Panc1 (cell line): ENCODE results near the gene MLEC.

Experiments
- CTCF ChIP-seq: fragments of 450-650 bp; IDR thresholded peaks from 2 replicates; pipeline ENCODE4 v1.5.1; 2017; ENCODE audit warnings: mild to moderate bottlenecking
- POLR2AphosphoS5 ChIP-seq: IDR thresholded peaks from 2 replicates; pipeline ENCODE4 v1.6.1; 2012; ENCODE audit warnings: mild to moderate bottlenecking, low read depth, low read length, moderate library complexity
- TCF7L2 ChIP-seq: IDR thresholded peaks from 2 replicates; pipeline ENCODE4 v1.6.1; 2011; ENCODE audit warnings: mild to moderate bottlenecking, low read depth, low read length, inconsistent platforms
- TF ChIP-seq, protein P1 (sequence below), 2 experiments: IDR thresholded peaks; 2 replicates each; pipeline ENCODE4 v1.6.1; 2011 to 2012; ENCODE audit warnings: low read depth in 2 of 2, control low read depth in 1 of 2, low read length in 1 of 2, mild to moderate bottlenecking in 1 of 2, moderate library complexity in 1 of 2; ENCODE audit not compliant: insufficient read depth in 1 of 2

GRCh38 chr12:120720987-120721801 is 34.2 kb downstream of the MLEC start:
- TF ChIP-seq CTCF (no peak), POLR2AphosphoS5 (no peak), TCF7L2 (no peak)
- TF ChIP-seq, protein P1, sequence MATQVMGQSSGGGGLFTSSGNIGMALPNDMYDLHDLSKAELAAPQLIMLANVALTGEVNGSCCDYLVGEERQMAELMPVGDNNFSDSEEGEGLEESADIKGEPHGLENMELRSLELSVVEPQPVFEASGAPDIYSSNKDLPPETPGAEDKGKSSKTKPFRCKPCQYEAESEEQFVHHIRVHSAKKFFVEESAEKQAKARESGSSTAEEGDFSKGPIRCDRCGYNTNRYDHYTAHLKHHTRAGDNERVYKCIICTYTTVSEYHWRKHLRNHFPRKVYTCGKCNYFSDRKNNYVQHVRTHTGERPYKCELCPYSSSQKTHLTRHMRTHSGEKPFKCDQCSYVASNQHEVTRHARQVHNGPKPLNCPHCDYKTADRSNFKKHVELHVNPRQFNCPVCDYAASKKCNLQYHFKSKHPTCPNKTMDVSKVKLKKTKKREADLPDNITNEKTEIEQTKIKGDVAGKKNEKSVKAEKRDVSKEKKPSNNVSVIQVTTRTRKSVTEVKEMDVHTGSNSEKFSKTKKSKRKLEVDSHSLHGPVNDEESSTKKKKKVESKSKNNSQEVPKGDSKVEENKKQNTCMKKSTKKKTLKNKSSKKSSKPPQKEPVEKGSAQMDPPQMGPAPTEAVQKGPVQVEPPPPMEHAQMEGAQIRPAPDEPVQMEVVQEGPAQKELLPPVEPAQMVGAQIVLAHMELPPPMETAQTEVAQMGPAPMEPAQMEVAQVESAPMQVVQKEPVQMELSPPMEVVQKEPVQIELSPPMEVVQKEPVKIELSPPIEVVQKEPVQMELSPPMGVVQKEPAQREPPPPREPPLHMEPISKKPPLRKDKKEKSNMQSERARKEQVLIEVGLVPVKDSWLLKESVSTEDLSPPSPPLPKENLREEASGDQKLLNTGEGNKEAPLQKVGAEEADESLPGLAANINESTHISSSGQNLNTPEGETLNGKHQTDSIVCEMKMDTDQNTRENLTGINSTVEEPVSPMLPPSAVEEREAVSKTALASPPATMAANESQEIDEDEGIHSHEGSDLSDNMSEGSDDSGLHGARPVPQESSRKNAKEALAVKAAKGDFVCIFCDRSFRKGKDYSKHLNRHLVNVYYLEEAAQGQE (IDR thresholded peaks at IDR 0.05; ENCODE audit: insufficient read depth in 1 of 2, low read depth in 2 of 2, low read length in 1 of 2): no peak
